COLO668 (cell line): ENCODE results near the gene TBC1D32.
"Not testable (repeated sequence)": the region's sequence is repeated elsewhere in the genome, so short reads cannot be mapped to it uniquely, and the experiment has no call there.

Experiments used
- DNase-seq: peaks from one replicate; lab custom pipeline; 2025; ENCODE audit not compliant: unreplicated experiment; lab: John Stamatoyannopoulos, UW

Gene TBC1D32

GRCh38 chr6:121334299-121335086 is at the start of gene TBC1D32:
Gene TBC1D32, minus strand, starts transcription at chr6:121334480. Its CDS starts 50 bp downstream, at chr6:121334430.
- DNase-seq = peak; percentile 85

- DNase-seq = no peak
These were observed 49.2 kb upstream of the TBC1D32 start for GRCh38 chr6:121383478-121383877.

GRCh38 chr6:121382467-121383121 is 48.3 kb upstream of the TBC1D32 start:
- peak; percentile 0 for DNase-seq

- no peak for DNase-seq
These were observed 42.1 kb upstream of the TBC1D32 start for GRCh38 chr6:121376411-121376810.

GRCh38 chr6:121374219-121374618 is 39.9 kb upstream of the TBC1D32 start:
- not testable (repeated sequence) for DNase-seq

- no peak for DNase-seq
These were observed 31.5 kb upstream of the TBC1D32 start for GRCh38 chr6:121365536-121366521.

- no peak for DNase-seq
These were observed 22.3 kb upstream of the TBC1D32 start for GRCh38 chr6:121356575-121356974.

GRCh38 chr6:121354764-121355163 is 20.5 kb upstream of the TBC1D32 start:
- DNase-seq = no peak

GRCh38 chr6:121352941-121353340 is 18.7 kb upstream of the TBC1D32 start:
- DNase-seq = no peak

- DNase-seq = no peak
These were observed 17.6 kb upstream of the TBC1D32 start for GRCh38 chr6:121351916-121352315.

- no peak for DNase-seq
These were observed 15.3 kb upstream of the TBC1D32 start for GRCh38 chr6:121349596-121349995.

GRCh38 chr6:121347484-121347883 is 13.2 kb upstream of the TBC1D32 start:
- DNase-seq = no peak

- DNase-seq = no peak
These were observed 10.3 kb upstream of the TBC1D32 start for GRCh38 chr6:121344539-121344938.

GRCh38 chr6:121339639-121340226 is 5.5 kb upstream of the TBC1D32 start:
- no peak for DNase-seq

GRCh38 chr6:121338956-121339355 is 4.7 kb upstream of the TBC1D32 start:
- no peak for DNase-seq

GRCh38 chr6:121338366-121338765 is 4.1 kb upstream of the TBC1D32 start:
- DNase-seq = no peak

- no peak for DNase-seq
These were observed 1.1 kb upstream of the TBC1D32 start for GRCh38 chr6:121335087-121336008.

- not testable (repeated sequence) for DNase-seq
These were observed 586 bp downstream of the TBC1D32 start for GRCh38 chr6:121333694-121334093.

- no peak for DNase-seq
These were observed 1.1 kb downstream of the TBC1D32 start for GRCh38 chr6:121333196-121333595.

- no peak for DNase-seq
These were observed 3.8 kb downstream of the TBC1D32 start for GRCh38 chr6:121330516-121330915.
